Ascending aorta (tissue), 2 donors: ENCODE results near the gene FAM219B. TPM values are rescaled to one million over a fixed set of nuclear protein-coding genes. Genes with fewer than 3 reads are reported as not detected.
"Not testable (repeated sequence)": the region's sequence is repeated elsewhere in the genome, so short reads cannot be mapped to it uniquely, and the experiment has no call there.

Experiments used
- DNase-seq, 2 donors: peaks; one replicate each; pipeline ENCODE4 v3.0.0-alpha.2; 2019; ENCODE audit warnings: low spot score in 2 of 2
- H3K27ac ChIP-seq, 2 donors: fragments of 200-600 bp; sonication (generic); one replicate each; pipeline ENCODE4 v1.5.1; 2016 to 2017; ENCODE audit warnings: mild to moderate bottlenecking in 1 of 2
- H3K27me3 ChIP-seq: fragments of 200-600 bp; sonication (generic); one replicate; pipeline ENCODE4 v1.5.1; 2017
- H3K36me3 ChIP-seq, 2 donors: fragments of 200-600 bp; sonication (generic); one replicate each; pipeline ENCODE4 v1.5.1; 2016
- H3K4me1 ChIP-seq, 2 donors: fragments of 200-600 bp; sonication (generic); one replicate each; pipeline ENCODE4 v1.5.1; 2016 to 2017; ENCODE audit warnings: mild to moderate bottlenecking in 1 of 2
- H3K4me3 ChIP-seq, 2 donors: fragments of 200-600 bp; sonication (generic); one replicate each; pipeline ENCODE4 v1.5.1; 2016 to 2017; ENCODE audit warnings: mild to moderate bottlenecking in 1 of 2
- H3K9me3 ChIP-seq, 2 donors: fragments of 200-600 bp; sonication (generic); one replicate each; pipeline ENCODE4 v1.5.1; 2016
- CTCF ChIP-seq, 3 experiments: fragments of 200-600 bp in 2 of 3; fragments of 450-650 bp in 1 of 3; sonication (generic) in 2 of 3; IDR thresholded peaks; one replicate each; pipeline ENCODE4 v1.5.1; 2016 to 2019; ENCODE audit warnings: antibody characterized with exemption in 3 of 3, mild to moderate bottlenecking in 1 of 3, moderate library complexity in 1 of 3
- intact Hi-C: fragments of 100-400 bp; cut with DNase I; formaldehyde crosslinking; loops from one replicate; pipeline ENCODE4 v1.15.1; 2023
- total RNA-seq: library from RNA; depleted of rRNA; stranded (reverse); fragments of >200 nt; gene quantifications from one replicate; pipeline ENCODE4 v1.1.0, GENCODE V29; 2016

FAM219B gene
- total RNA-seq, 1 donor from 2014 or later, result 17.5 TPM

- no peaks in the 10 kb centered on the region for H3K27me3 ChIP-seq
- no peaks in the 10 kb centered on the region for H3K9me3 ChIP-seq
- H3K4me3 ChIP-seq, result no peak overlapping the region
- H3K4me1 ChIP-seq, result peaks cover 1 to 5% of the 10 kb centered on the region in 2 donors
- intact Hi-C loops, result loop anchor here (1.0 to 10.0 kb wide), 4 partner anchors 108 to 575 kb away; partner anchors contain the start of genes CLK3 and ULK3
- TF ChIP-seq CTCF (IDR thresholded peaks at IDR 0.05), result peak; percentile 96 to 99 (median 99)
- peak in 1 of 2 donors; percentile 90 for DNase-seq
- H3K27ac ChIP-seq, result no peak overlapping the region
- no peaks in the 10 kb centered on the region for H3K36me3 ChIP-seq
These were observed 43.6 kb upstream of the FAM219B start for GRCh38 chr15:74950078-74950908.

GRCh38 chr15:74937590-74938371 lies 31.1 kb upstream of the FAM219B start, which contains the start of gene COX5A:
Gene COX5A, minus strand, starts transcription at chr15:74938073. Its CDS starts 59 bp downstream, at chr15:74938014.
- Histone ChIP-seq H3K27me3 (no peaks in the 10 kb centered on the region), H3K4me1 (peaks cover 8 to 24% of the 10 kb centered on the region in 2 donors), H3K9me3 (no peaks in the 10 kb centered on the region), H3K4me3 (peak within 1 kb of the TSS; percentile 80 to 83), H3K27ac (peak within 1 kb of the TSS; percentile 87 to 88), H3K36me3 (no peaks in the 10 kb centered on the region)
- peak; percentile 87 to 97 for DNase-seq
- intact Hi-C loops, result loop anchor here (1.0 to 5.0 kb wide), 4 partner anchors 19 to 155 kb away; partner anchors contain the start of genes CSK, FAM219B, RPP25 and ULK3
- TF ChIP-seq CTCF (IDR thresholded peaks at IDR 0.05), result peak in 1 of 3 experiments; percentile 43

GRCh38 chr15:74937272-74937589 lies 30.6 kb upstream of the FAM219B start:
- DNase-seq, result no peak
- intact Hi-C loops, result loop anchor here (5.0 kb wide), 2 partner anchors 95 to 155 kb away; partner anchors contain the start of genes CSK and ULK3

GRCh38 chr15:74935193-74935592 lies 28.5 kb upstream of the FAM219B start:
- intact Hi-C loops, result loop anchor here (5.0 kb wide), 2 partner anchors 93 to 153 kb away; partner anchors contain the start of genes CSK and ULK3
- H3K36me3 ChIP-seq, H3K27ac ChIP-seq, H3K9me3 ChIP-seq, H3K27me3 ChIP-seq, DNase-seq, H3K4me3 ChIP-seq: not testable (repeated sequence)
- H3K4me1 ChIP-seq, result peaks cover 8 to 24% of the 10 kb centered on the region in 2 donors

More at GRCh38 chr15:74937272-74937589, 30.6 kb upstream of the FAM219B start:
- Histone ChIP-seq H3K4me3 (peak overlapping the region; percentile 80 to 83), H3K9me3 (no peaks in the 10 kb centered on the region), H3K27ac (peak overlapping the region; percentile 87 to 88), H3K4me1 (peaks cover 8 to 24% of the 10 kb centered on the region in 2 donors), H3K36me3 (no peaks in the 10 kb centered on the region), H3K27me3 (no peaks in the 10 kb centered on the region)
- no peak for TF ChIP-seq CTCF (IDR thresholded peaks at IDR 0.05)

- H3K9me3 ChIP-seq, result no peaks in the 10 kb centered on the region
- intact Hi-C loops, result no loop called here
- no peaks in the 10 kb centered on the region for H3K27me3 ChIP-seq
- H3K27ac ChIP-seq, result no peak overlapping the region
- no peak for DNase-seq
- no peak for TF ChIP-seq CTCF (IDR thresholded peaks at IDR 0.05)
- H3K36me3 ChIP-seq, result peaks cover 21% of the 10 kb centered on the region in 2 donors
- peaks cover 8 to 23% of the 10 kb centered on the region in 2 donors for H3K4me1 ChIP-seq
- no peak overlapping the region for H3K4me3 ChIP-seq
These were observed 26.9 kb upstream of the FAM219B start for GRCh38 chr15:74933573-74933972.
